Hematopoietic multipotent progenitor cell treated with erythropoietin and hydrocortisone succinate and interleukin-3 and kit ligand, for 8 days (in vitro differentiated cells): ENCODE measurements around the gene ERCC2.
"Not testable (repeated sequence)": the region's sequence is repeated elsewhere in the genome, so short reads cannot be mapped to it uniquely, and the experiment has no call there.

Source experiments
- DNase-seq: peaks from one replicate; pipeline ENCODE4 v3.0.0-alpha.2; 2015

Gene ERCC2

GRCh38 chr19:45327404-45328143 lies 42.8 kb downstream of the ERCC2 start:
- DNase-seq, result no peak

- DNase-seq, result no peak
These were observed 45.9 kb downstream of the ERCC2 start for GRCh38 chr19:45324349-45324907.

- DNase-seq, result no peak
These were observed 46.7 kb downstream of the ERCC2 start for GRCh38 chr19:45323671-45324081.

- DNase-seq, result no peak
These were observed 47.6 kb downstream of the ERCC2 start, which contains the start of gene CKM for GRCh38 chr19:45322744-45323281. Gene CKM (minus strand): TSS chr19:45322875. CDS start chr19:45319713, 3,162 bp downstream.

GRCh38 chr19:45322311-45322710 lies 48.1 kb downstream of the ERCC2 start:
- no peak for DNase-seq

GRCh38 chr19:45321848-45322247 lies 48.5 kb downstream of the ERCC2 start:
- no peak for DNase-seq

- no peak for DNase-seq
These were observed 49.2 kb downstream of the ERCC2 start for GRCh38 chr19:45320997-45321775.

GRCh38 chr19:45315304-45315703 lies 55.1 kb downstream of the ERCC2 start:
- no peak for DNase-seq

GRCh38 chr19:45314708-45315245 lies 55.6 kb downstream of the ERCC2 start:
- peak; percentile 34 for DNase-seq

GRCh38 chr19:45312285-45312684 lies 58.1 kb downstream of the ERCC2 start:
- DNase-seq, result not testable (repeated sequence)

GRCh38 chr19:45311621-45312020 lies 58.8 kb downstream of the ERCC2 start:
- DNase-seq, result no peak

- DNase-seq, result not testable (repeated sequence)
These were observed 61.1 kb downstream of the ERCC2 start for GRCh38 chr19:45309322-45309721.

- DNase-seq, result no peak
These were observed 63.0 kb downstream of the ERCC2 start for GRCh38 chr19:45307361-45307760.

GRCh38 chr19:45306518-45307027 lies 63.8 kb downstream of the ERCC2 start:
- no peak for DNase-seq

GRCh38 chr19:45306040-45306439 lies 64.3 kb downstream of the ERCC2 start:
- no peak for DNase-seq

- no peak for DNase-seq
These were observed 65.0 kb downstream of the ERCC2 start for GRCh38 chr19:45305421-45305820.

GRCh38 chr19:45305007-45305406 lies 65.4 kb downstream of the ERCC2 start:
- no peak for DNase-seq

GRCh38 chr19:45304141-45304926 lies 66.0 kb downstream of the ERCC2 start:
- no peak for DNase-seq

- DNase-seq, result no peak
These were observed 66.9 kb downstream of the ERCC2 start for GRCh38 chr19:45303269-45304060.

GRCh38 chr19:45302416-45302815 lies 68.0 kb downstream of the ERCC2 start:
- no peak for DNase-seq
